ENCODE data around the gene ZMYND10. TPM values are rescaled to one million over a fixed set of nuclear protein-coding genes. Genes with fewer than 3 reads are reported as not detected.

The ZMYND10 gene
- total RNA-seq = 2.1 and 3.9 TPM in 2 replicates

DNA sequence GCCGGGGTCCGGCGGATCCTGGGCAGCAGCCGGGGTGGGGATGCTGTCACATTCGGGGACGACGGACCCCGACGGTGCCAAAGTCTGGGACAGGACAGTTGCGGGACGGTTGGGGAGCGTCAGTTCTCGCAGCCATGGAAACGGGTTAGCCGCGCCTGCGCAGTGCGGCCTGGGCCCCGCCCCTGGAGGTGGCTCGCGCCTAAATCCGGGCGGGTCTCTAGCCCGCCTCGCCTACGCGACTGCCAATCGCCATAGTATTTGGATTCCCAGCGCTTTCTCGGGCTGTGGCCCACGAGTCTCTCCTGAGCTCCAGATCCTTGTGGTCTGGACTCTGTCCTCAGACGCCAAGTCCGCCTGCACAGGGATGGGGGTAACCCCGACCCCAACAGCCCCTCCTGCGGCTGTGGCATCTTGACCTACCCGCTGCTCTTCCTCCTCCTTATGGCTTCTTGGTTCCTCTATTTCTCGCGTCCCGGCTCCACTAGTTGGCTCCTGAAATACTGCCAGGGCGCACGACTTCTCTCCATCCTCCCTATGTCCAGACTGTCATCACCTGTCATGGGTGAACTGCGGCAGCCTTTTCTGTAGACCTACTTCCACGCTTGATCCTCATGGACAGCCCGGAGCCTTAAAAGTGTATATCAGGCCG, at the start of gene ZMYND10:
Gene ZMYND10, minus strand, starts transcription at position 147 of the 649 bp plus-strand sequence. CDS start 153 bp downstream, outside the sequence.

GRCh38 chr3:50358911-50359759, 13.6 kb upstream of the ZMYND10 start, which contains the start of gene TMEM115:
Gene TMEM115 (minus strand): TSS chr3:50359521. CDS start chr3:50359063, 458 bp downstream.

GRCh38 chr3:50350527-50351322, 5.2 kb upstream of the ZMYND10 start, which contains the start of the genes CYB561D2 and NPRL2:
Gene CYB561D2 (plus strand): TSS chr3:50350862. CDS start chr3:50351434, 572 bp downstream.
Gene NPRL2 (minus strand): TSS chr3:50350775. CDS start chr3:50350652, 123 bp downstream.

DNA sequence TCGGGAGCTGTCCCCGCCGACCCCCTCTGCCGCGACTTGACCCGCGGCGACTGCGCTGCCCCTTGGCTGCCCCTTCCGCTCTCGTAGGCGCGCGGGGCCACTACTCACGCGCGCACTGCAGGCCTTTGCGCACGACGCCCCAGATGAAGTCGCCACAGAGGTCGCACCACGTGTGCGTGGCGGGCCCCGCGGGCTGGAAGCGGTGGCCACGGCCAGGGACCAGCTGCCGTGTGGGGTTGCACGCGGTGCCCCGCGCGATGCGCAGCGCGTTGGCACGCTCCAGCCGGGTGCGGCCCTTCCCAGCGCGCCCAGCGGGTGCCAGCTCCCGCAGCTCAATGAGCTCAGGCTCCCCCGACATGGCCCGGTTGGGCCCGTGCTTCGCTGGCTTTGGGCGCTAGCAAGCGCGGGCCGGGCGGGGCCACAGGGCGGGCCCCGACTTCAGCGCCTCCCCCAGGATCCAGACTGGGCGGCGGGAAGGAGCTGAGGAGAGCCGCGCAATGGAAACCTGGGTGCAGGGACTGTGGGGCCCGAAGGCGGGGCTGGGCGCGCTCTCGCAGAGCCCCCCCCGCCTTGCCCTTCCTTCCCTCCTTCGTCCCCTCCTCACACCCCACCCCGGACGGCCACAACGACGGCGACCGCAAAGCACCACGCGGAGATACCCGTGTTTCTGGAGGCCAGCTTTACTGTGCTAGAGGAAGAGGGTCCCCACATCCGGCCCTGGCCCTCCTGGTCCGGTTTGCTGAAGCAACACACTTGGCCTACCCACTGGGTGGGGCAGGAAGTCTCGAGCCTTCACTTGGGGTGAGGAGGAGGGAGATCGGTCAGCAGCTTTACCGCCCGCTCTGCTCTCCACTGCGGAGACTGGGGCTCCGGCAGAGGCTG, 4.8 kb downstream of the ZMYND10 start, which contains the start of gene RASSF1:
Gene RASSF1, minus strand, starts transcription at position 389 of the 882 bp plus-strand sequence. Its CDS starts 31 bp downstream, at position 358.

DNA sequence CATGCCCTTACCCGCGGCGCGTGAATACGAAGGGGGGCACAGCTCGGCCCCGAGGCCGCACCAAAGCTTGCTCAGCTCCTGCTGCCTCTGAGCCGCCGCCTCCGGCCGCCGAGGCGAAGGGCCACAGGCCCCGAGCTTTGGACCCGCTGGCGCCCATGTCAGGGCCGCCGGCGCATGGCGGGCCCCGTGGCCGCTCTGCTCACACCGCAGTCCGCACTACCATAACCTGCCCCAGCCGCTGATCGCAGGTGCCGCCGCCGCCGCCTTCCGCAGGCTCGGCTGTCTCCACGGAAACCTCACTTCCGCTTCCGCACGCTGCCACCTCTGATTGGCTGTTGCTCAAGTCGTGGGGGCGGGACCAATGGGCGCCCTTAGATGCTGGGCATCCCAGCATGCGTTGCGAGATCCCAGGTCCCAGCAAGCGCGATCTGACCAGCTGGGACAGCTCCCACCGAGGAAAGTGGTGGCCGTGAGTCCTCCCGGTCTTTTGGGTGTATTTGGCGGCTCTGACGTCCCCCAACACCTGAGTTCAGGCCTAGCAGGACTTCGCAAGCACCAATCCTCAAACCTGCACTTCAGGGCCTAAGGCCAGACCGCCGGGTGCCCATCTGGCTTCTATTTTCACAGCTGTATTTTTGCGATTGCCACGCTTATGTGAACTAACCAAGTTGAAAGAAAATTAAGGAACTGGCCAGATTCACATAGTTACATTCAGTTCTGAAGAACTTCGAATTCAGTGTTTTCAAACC, 17.4 kb downstream of the ZMYND10 start, which contains the start of gene TUSC2:
Gene TUSC2, minus strand, starts transcription at position 281 of the 749 bp plus-strand sequence. Its CDS starts 124 bp downstream, at position 157.

DNA sequence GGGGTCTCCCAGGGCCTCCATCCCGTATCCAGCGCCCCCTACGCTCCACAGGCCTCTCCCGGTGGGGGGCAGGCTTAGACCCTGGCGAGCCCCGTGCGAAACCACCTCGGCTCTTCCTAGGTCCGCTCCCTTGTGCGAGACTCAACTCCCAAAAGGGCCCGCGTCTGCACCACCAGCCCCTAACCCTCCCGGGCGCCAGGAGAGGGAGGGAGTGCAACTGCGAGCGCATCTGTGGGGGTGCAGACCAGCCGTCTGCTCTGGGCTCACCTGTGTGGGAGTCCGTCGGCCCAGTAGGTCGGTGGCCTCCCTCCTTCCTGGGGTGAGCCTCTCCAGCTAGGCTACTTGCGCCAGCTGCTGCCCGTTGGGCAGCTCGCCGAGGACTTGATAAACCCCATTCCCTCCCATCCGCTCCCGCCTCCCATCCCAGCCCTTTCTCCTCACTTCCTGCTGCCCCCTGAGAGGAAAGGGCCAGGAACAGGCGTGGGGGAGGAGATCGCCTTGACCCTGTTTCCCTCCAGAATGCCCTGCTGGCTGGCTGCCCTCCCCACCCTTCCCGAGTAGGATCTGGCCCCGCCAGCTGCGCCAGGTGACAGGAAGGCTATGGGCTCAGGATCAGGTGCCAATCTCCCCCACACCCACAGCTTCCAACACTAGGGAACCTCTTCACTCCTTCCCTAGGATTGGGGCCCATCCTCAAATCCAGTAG, 23.0 kb downstream of the ZMYND10 start, which contains the start of gene HYAL2:
Gene HYAL2, minus strand, starts transcription at position 360 of the 706 bp plus-strand sequence. CDS start 2,256 bp downstream, outside the sequence.

GRCh38 chr3:50303013-50303815, 42.3 kb downstream of the ZMYND10 start, which contains the start of gene HYAL1:
Gene HYAL1 (minus strand): TSS chr3:50303574. CDS start chr3:50302956, 618 bp downstream.

DNA sequence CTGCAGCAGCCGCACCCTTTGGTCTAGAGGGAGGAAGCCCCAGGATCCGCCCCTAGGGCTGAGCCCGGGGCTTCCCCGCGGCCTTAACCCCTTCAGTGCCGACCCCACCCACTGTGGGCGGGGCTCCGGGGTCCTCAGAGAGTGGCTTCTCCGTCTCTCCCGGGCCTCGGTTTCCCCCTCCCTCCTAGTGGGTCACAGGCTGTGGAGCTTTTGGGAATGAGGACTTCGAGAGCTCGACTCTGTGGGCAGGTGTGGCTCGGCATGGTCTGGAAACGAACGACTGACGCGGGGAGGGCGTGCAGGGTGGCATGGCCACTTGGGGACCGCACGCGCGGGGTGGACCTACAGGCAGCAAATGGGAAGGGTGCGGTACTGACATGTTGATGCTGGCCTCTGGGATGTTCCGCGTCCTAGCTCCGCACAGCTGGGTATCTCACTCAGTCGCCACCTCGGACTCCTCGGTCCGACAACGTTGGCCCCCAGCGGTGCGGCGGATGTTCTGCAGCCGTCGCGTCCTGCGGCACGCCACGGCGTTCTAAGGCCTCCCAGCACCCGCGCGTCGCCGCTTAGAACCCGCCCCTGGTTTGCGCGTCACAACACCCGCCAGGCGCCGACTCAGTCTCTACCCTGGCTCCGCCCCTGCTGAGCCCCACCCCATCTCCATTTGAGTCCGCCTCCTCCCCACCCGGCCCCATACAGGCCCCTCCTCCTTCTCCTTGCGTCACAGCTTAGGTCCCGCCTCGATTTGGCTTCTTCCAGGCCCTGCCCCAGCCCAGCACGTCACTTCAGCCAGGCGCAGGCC, 46.5 kb downstream of the ZMYND10 start, which contains the start of the genes HYAL3 and NAA80:
Gene HYAL3, minus strand, starts transcription at position 570 of the 802 bp plus-strand sequence. CDS start 3,803 bp downstream, outside the sequence.
Gene NAA80, minus strand, starts transcription at position 570 of the 802 bp plus-strand sequence. CDS start 1,942 bp downstream, outside the sequence.

GRCh38 chr3:50292159-50293078, 53.1 kb downstream of the ZMYND10 start, which contains the start of gene IFRD2:
Gene IFRD2 (minus strand): TSS chr3:50292429. CDS start chr3:50292274, 155 bp downstream.

Other genes starting within 250 kb of the ZMYND10 start
- 23.8 and 42.1 TPM in 2 replicates for gene SEMA3F, start 190.4 kb downstream of the ZMYND10 start, total RNA-seq
- not detected in 2 replicates for gene GNAT1, start 154.1 kb downstream of the ZMYND10 start, total RNA-seq
- 0.51 TPM in 1 of 2 replicates, not detected in the other for gene SLC38A3, start 140.5 kb downstream of the ZMYND10 start, total RNA-seq
- 258 and 294 TPM in 2 replicates for gene GNAI2, start 109.5 kb downstream of the ZMYND10 start, total RNA-seq
- 7.8 and 49.4 TPM in 2 replicates for gene SEMA3B, start 76.6 kb downstream of the ZMYND10 start, total RNA-seq
- not detected in 2 replicates for gene LSMEM2, start 66.6 kb downstream of the ZMYND10 start, total RNA-seq
- 55.1 and 154 TPM in 2 replicates for gene IFRD2, start 53.3 kb downstream of the ZMYND10 start, total RNA-seq
- gene HYAL3, start 46.3 kb downstream of the ZMYND10 start, total RNA-seq = 4.4 and 9.3 TPM in 2 replicates
- gene NAA80, start 46.3 kb downstream of the ZMYND10 start, total RNA-seq = 12.7 and 17.0 TPM in 2 replicates
- gene HYAL1, start 42.2 kb downstream of the ZMYND10 start, total RNA-seq = 1.1 and 1.5 TPM in 2 replicates
- gene HYAL2, start 23.0 kb downstream of the ZMYND10 start, total RNA-seq = 155 and 163 TPM in 2 replicates
- gene TUSC2, start 17.5 kb downstream of the ZMYND10 start, total RNA-seq = 31.3 and 33.0 TPM in 2 replicates
- 15.8 and 23.1 TPM in 2 replicates for gene RASSF1, start 4.9 kb downstream of the ZMYND10 start, total RNA-seq
- gene NPRL2, start 5.0 kb upstream of the ZMYND10 start, total RNA-seq = 21.0 and 25.4 TPM in 2 replicates
- 30.5 and 38.3 TPM in 2 replicates for gene CYB561D2, start 5.1 kb upstream of the ZMYND10 start, total RNA-seq
- gene TMEM115, start 13.8 kb upstream of the ZMYND10 start, total RNA-seq = 61.4 and 80.4 TPM in 2 replicates
- 0.16 and 1.1 TPM in 2 replicates for gene CACNA2D2, start 157.9 kb upstream of the ZMYND10 start, total RNA-seq
- gene C3orf18, start 222.0 kb upstream of the ZMYND10 start, total RNA-seq = 8.1 and 13.7 TPM in 2 replicates
- 11.4 and 15.1 TPM in 2 replicates for gene HEMK1, start 223.8 kb upstream of the ZMYND10 start, total RNA-seq

Measured in mesangial cell (primary cell).